Inferior parietal cortex (tissue), 1 donor: ENCODE data around the gene MUC13.

Experiments used
- DNase-seq: peaks from one replicate; pipeline ENCODE4 v3.0.0-alpha.2; 2016; ENCODE audit errors: extremely low spot score

The MUC13 gene

DNA sequence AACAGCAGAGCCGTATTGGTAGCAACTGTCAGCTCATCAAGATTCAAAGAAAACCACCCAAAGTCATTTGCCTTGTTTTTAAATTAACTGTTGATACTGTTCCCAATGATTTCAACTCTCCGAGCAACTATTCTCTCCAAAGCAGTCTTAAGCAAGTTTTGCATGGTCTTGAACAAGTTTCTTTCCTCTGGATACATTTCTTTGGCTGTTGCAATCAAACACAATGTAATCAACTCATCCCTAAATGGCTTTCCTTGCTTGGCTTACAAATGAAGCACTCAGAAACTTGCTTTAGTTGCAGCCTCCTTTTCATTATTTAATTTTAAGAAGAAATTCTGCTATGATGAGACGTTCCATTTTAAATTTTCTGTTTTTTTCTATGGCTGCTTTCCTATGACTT is 15.5 kb upstream of the MUC13 start:
- DNase-seq: no peak

DNA sequence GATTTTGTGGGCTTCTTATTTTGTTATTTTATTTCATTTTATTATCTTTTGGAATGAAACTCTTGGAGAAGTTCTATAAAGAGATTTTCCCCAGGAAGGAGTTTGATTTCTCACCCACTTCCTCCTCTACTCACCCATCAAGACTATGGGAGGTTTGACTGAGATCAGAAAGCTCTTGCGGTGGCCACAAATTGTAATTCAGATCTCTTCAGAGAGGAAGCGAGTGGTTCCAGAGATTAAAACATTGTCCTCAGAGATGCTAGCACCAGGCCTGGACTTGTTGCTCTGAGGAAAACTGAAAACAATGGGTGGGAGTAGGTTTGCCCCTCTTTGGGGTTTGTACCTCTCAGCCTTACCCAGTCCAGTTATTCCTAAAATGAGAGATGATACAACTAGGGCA is 8.1 kb upstream of the MUC13 start:
- no peak for DNase-seq

DNA sequence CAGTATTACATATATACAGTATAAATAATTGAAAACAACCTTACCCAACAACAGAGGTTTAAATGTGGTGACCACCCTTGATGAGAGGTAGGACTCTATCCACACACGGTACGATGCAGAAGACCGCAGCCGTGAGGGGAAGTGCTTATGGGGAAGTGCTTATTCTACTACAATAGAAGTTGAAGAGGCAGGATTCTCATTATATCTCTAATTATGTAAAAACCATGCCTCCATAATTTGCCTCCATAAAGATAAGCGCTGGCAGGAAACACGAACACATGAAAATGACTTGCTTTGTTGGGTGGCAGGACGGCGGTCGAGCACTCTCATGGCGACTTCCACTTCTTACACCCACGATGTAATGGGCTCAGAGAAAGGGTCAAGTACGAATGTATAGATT is 7.2 kb upstream of the MUC13 start:
- DNase-seq: no peak

DNA sequence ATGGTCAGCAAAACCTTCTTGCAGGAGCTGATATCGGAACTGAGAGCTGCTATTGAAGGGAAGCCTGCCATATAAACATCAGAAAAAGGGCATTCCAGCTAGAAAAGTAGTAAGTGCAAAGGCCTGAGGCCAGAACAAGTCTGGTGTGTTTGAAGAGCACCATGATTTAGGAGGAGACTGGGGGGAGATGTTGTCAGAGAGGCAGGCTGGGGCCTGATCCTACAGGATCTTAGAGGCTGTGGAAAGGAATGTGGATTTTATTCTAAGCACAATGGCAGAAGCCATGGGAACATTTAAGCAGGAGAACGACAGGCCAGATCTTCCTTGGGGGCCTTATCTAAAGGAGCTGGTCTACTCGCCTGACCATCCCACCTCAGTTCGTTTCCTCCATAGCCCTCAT is 5.1 kb upstream of the MUC13 start:
- no peak for DNase-seq

DNA sequence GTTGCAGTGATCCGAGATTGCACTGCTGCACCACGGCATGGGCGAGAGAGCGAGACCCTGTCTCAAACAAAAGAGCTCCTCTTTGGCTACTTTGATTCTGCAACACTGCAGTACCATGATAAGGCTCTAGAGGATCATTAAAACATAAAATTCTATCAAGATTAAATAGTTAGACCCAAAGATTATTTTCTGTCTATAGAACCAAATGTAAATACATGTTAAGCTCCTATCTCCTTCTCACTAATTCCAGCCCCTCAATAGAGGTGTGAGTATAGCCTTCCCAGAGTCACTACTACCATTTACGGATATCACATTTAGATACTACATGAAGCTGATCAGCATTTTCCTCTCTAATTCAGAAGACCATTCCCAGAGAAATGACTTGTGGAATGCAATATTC is 4.3 kb upstream of the MUC13 start:
- no peak for DNase-seq

DNA sequence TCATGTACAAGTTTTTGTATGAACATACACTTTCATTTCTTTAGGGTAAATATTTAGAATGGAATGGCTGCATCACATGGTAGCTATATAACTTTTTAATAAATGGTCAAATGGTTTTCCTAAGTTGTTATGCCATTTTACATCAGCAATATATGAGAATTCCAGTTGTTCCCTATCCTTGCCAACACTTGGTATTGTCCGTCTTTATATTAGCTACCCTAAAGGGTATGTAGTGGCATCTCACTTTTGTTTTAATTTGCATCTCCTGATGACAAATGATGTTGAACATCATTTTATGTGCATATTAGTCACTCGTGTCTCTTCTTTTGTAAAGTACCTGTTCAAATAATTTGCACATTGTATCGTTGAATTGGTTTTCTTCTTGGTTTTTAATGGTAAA is 2.5 kb upstream of the MUC13 start:
- no peak for DNase-seq

- DNase-seq: no peak
These were observed 1.4 kb upstream of the MUC13 start for GRCh38 chr3:124935794-124936542.

GRCh38 chr3:124935264-124935663 is 713 bp upstream of the MUC13 start:
- no peak for DNase-seq

GRCh38 chr3:124928333-124929202 is 6.0 kb downstream of the MUC13 start:
- DNase-seq: peak; percentile 74

DNA sequence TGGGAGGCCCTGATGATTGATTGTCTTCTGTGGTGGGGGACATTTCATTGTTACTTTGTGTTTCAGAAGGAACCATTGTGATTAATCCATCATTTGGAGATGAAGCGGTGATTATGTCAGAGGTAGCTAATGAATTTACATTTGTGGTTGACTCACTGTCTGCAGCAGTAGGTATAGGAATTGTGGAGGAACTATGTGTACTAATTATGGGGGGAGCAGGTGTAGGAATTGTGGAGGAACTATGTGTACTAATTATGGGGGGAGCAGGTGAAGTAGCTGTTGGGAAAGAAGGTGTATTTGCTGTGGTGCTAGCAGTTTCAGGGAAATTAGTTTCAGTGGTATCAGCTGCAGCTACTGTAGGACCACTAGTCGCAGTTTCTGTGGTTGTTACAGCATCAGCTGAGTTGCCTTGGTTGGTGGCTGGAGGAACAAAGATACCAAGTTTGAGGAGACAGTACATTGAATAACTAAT is 6.9 kb downstream of the MUC13 start:
- no peak for DNase-seq

GRCh38 chr3:124926426-124927101 is 8.0 kb downstream of the MUC13 start:
- DNase-seq: no peak

GRCh38 chr3:124924741-124925140 is 9.8 kb downstream of the MUC13 start:
- no peak for DNase-seq

DNA sequence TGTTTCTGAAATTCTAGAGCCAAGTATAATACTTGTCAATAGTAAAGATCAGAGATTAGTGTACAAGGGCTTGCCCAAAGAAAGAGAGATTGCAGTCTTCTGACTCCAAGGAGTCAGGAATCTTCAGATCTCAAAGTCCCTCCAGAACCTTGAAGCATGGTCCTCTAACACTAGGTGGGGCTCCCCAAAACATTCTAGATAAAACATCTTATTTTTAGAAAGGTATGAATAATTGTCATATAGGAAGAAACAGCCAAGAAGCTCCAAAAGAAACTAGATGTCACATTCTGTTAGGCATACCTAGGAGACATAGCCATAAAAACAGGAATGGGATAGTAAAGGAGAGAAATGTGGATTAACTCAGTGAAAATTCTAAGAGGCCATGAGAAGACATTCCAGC is 10.7 kb downstream of the MUC13 start:
- no peak for DNase-seq

- no peak for DNase-seq
These were observed 13.8 kb downstream of the MUC13 start for GRCh38 chr3:124920718-124921117.

DNA sequence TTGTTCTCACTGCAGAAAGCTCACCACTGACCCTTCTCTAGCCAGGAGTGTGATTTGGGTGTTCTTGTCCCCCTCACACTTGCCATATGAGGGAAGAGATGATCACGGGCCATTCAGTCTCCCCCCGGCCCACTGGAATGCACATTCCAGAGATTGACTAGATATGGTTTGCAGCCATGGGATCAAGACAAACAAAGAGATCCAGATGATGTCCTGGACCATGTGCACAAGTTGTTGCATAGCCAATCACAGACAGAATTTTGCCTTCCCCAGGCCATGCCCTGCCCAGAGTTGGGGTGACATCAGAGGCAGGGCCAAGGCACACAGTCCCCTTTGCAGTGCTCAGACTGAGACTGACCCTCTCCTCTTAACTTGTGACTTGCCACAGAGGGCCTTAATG is 14.8 kb downstream of the MUC13 start:
- DNase-seq: no peak

DNA sequence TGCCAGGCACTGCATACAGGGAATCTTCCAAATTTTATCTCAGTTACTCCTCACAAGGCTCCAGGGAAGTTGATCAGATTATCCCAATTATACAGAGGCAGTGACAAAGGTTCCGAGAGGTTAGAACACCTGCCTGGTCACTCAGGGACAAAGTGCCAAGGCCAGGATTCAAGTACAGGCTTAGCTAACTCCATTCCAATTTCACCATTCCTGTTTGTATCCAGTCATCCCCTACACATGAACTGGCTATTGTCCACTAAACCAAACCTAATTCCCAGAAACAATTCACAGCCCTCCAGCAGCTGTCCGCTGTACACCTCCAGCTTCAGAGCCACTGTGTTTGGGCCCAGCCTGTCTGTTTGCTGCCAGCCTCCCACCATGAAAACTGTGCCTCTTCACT is 16.0 kb downstream of the MUC13 start:
- no peak for DNase-seq

- no peak for DNase-seq
These were observed 17.6 kb downstream of the MUC13 start for GRCh38 chr3:124916837-124917409.

DNA sequence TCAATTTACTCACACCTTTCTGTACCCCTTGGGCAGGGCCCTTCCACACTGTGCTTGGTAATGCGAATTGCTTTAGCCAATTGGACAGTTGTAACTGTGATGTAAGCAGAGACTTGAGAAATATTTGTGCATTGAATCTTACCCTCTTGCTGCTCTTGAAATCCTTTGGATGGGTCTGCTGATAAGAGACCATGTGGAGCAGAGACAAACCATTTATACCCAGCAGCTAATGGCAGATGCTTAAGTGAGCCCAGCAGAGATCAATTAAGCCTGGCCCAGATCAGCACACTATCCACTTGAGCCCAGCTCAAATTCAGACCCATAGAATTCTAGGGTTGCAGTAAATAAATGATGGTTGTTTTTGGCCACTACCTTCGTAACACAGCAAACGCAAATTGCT is 19.3 kb downstream of the MUC13 start:
- DNase-seq: no peak

DNA sequence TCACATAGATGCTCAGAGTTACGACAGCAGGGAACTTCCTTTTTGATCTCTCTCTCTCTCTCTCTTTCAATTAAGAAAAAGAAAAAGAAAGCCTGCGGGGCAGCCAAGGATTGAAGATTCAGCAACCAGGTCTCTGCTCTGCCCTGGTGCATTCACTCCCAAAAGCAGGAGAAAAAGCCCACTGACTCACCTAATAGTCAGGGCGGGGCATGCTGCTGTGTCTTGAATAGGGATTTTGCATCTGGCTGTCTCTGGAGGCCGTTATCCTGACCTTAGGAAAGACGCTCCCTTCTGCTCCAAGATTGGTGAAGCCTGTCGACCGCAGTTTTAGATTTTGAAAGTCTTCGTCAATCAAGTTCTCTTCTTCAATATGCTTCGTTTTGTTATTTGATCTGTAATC is 26.6 kb downstream of the MUC13 start:
- DNase-seq: no peak

DNA sequence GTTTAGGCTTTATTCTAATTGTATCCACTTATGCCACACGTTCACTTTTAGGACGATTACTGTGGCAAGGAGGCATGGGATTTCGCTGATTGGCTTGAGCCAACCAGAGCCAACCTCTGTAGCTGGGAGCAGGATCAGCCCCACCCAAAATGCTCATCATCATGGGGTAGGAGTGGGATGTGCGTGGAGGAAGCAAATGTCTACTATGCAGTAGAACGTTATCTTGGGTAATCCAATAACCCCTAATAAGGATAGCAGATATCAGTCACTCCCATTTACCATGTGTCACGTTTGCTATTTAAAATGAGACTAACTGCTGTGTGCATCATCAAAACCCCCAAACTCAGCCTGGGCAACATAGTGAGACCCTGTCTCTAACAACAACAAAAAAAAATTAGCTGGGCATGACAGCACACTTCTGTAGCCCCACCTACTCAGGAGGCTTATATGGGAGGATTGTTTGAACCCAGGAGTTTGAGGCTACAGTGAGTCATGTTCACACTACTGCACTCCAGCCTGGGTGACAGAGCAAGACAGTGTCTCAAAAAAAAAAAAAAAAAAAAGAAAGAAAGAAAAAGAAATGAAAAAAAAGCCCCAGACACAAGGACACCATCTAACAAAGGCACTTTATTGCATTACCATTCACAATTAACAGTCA is 29.6 kb downstream of the MUC13 start:
- no peak for DNase-seq
